ENCODE data around the gene ZNF22. TPM values are rescaled to one million over a fixed set of nuclear protein-coding genes. Genes with fewer than 3 reads are reported as not detected.

Gene ZNF22
- total and polyA plus RNA-seq, 2 experiments from 2014 or later: 25.9 to 32.2 TPM

DNA sequence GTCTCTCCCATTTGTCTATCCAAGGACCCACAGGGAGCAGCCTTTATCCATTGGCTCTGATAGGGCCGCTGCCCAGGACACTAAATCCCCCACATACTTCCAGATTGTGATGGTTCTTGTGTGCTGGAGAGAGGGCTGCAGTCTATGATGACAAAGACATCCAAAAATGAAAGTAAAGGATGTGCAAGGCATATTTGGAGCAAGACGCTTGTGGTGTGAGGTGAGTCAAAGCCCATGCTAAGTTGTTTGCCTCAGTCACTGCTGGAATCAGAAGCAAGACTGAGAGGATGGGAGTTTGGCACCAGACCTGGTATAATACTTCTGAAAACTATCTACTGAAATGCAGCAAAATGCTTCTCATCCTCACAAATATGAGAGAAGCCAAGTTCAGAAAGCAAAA lies 22.7 kb downstream of the ZNF22 start:
- H3K27ac ChIP-seq: no peak overlapping the region
- 85% methylated on average over 2 of the region's 2 CpGs for WGBS (ENCODE audit: low lambda C conversion rate, missing lambda C conversion rate)
- no peaks in the 10 kb centered on the region for H3K36me3 ChIP-seq (replicated peaks; ENCODE audit: insufficient read depth, low read depth)
- TF ChIP-seq EZH2phosphoT487 (IDR thresholded peaks at IDR 0.05; ENCODE audit: low read depth, severe bottlenecking, unreplicated experiment) (no peak), EZH2 (IDR thresholded peaks at IDR 0.05; ENCODE audit: borderline replicate concordance) (no peak)
- TF ChIP-seq, protein P1, sequence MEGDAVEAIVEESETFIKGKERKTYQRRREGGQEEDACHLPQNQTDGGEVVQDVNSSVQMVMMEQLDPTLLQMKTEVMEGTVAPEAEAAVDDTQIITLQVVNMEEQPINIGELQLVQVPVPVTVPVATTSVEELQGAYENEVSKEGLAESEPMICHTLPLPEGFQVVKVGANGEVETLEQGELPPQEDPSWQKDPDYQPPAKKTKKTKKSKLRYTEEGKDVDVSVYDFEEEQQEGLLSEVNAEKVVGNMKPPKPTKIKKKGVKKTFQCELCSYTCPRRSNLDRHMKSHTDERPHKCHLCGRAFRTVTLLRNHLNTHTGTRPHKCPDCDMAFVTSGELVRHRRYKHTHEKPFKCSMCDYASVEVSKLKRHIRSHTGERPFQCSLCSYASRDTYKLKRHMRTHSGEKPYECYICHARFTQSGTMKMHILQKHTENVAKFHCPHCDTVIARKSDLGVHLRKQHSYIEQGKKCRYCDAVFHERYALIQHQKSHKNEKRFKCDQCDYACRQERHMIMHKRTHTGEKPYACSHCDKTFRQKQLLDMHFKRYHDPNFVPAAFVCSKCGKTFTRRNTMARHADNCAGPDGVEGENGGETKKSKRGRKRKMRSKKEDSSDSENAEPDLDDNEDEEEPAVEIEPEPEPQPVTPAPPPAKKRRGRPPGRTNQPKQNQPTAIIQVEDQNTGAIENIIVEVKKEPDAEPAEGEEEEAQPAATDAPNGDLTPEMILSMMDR (IDR thresholded peaks at IDR 0.05; ENCODE audit: poor library complexity): no peak
- H3K9me3 ChIP-seq (ENCODE audit: low read depth): no peaks in the 10 kb centered on the region
- no peaks in the 10 kb centered on the region for H4K20me1 ChIP-seq (ENCODE audit: insufficient read depth, poor library complexity, severe bottlenecking)
- H2AFZ ChIP-seq: no peak overlapping the region
- no peaks in the 10 kb centered on the region for H3K79me2 ChIP-seq
- no peaks in the 10 kb centered on the region for H3K27me3 ChIP-seq
- no peak overlapping the region for H3K4me3 ChIP-seq
- DNase-seq (ENCODE audit: low spot score): no peak
- no peaks in the 10 kb centered on the region for H3K9me2 ChIP-seq (replicated peaks; ENCODE audit: insufficient read depth)
- no peaks in the 10 kb centered on the region for H3K4me1 ChIP-seq (ENCODE audit: insufficient read depth)
- H3K4me2 ChIP-seq: no peak overlapping the region

DNA sequence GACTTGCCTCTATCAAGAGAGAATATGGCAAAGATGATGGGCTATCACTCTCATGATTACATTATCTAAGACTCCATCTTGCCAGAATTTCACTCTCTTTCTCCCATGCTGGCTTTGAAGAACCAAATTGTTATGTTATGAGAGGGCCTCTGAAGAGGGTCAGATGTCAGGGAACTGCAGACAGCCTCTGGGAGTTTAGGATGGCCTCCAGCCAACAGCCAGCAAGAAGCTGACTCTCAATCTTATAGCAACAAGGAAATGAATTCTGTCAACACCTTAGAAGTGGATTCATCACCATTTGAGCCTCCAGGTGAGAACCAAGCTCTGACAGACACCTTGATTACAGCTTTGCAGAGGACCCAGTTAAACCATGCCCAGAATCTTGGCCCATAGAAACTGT lies 33.6 kb downstream of the ZNF22 start:
- DNase-seq (ENCODE audit: low spot score): no peak
- H4K20me1 ChIP-seq (ENCODE audit: insufficient read depth, poor library complexity, severe bottlenecking): no peaks in the 10 kb centered on the region
- no peak overlapping the region for H3K4me3 ChIP-seq
- H3K79me2 ChIP-seq: no peaks in the 10 kb centered on the region
- no peak overlapping the region for H3K27ac ChIP-seq
- H2AFZ ChIP-seq: no peak overlapping the region
- TF ChIP-seq EZH2phosphoT487 (IDR thresholded peaks at IDR 0.05; ENCODE audit: low read depth, severe bottlenecking, unreplicated experiment) (no peak), EZH2 (IDR thresholded peaks at IDR 0.05; ENCODE audit: borderline replicate concordance) (no peak)
- TF ChIP-seq, protein P1 (IDR thresholded peaks at IDR 0.05; ENCODE audit: poor library complexity): no peak
- H3K9me2 ChIP-seq (replicated peaks; ENCODE audit: insufficient read depth): no peaks in the 10 kb centered on the region
- H3K36me3 ChIP-seq (replicated peaks; ENCODE audit: insufficient read depth, low read depth): no peaks in the 10 kb centered on the region
- no peaks in the 10 kb centered on the region for H3K27me3 ChIP-seq
- no peak overlapping the region for H3K4me2 ChIP-seq
- peaks cover 4% of the 10 kb centered on the region for H3K9me3 ChIP-seq (ENCODE audit: low read depth)
- no peaks in the 10 kb centered on the region for H3K4me1 ChIP-seq (ENCODE audit: insufficient read depth)

DNA sequence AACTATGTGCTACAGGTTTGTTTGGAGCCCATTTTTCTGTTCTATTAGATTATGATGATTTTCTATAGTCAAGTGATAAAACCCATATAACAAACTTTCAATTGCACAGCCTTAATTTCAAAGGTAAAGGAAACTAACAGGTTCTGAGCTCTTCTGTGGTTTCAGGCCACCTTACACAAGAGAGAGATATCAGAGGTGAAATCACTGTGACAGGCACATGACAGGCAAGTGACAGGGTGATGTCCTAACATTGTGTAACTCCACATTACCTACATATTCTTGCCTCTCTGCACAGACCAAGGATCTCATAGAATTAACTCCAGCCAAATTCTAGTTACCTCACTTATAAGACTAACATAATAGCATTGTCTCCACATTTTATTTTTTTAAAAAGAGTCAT lies 35.0 kb downstream of the ZNF22 start:
- Histone ChIP-seq H3K27ac (no peak overlapping the region), H3K4me2 (no peak overlapping the region), H3K4me3 (no peak overlapping the region), H3K9me2 (replicated peaks; ENCODE audit: insufficient read depth) (no peaks in the 10 kb centered on the region), H3K4me1 (ENCODE audit: insufficient read depth) (no peaks in the 10 kb centered on the region), H3K36me3 (replicated peaks; ENCODE audit: insufficient read depth, low read depth) (no peaks in the 10 kb centered on the region), H3K27me3 (no peaks in the 10 kb centered on the region), H2AFZ (no peak overlapping the region), H4K20me1 (ENCODE audit: insufficient read depth, poor library complexity, severe bottlenecking) (no peaks in the 10 kb centered on the region), H3K79me2 (no peaks in the 10 kb centered on the region), H3K9me3 (ENCODE audit: low read depth) (no peaks in the 10 kb centered on the region)
- DNase-seq (ENCODE audit: low spot score): no peak
- TF ChIP-seq, protein P1 (IDR thresholded peaks at IDR 0.05; ENCODE audit: poor library complexity): no peak
- TF ChIP-seq EZH2phosphoT487 (IDR thresholded peaks at IDR 0.05; ENCODE audit: low read depth, severe bottlenecking, unreplicated experiment) (no peak), EZH2 (IDR thresholded peaks at IDR 0.05; ENCODE audit: borderline replicate concordance) (no peak)

DNA sequence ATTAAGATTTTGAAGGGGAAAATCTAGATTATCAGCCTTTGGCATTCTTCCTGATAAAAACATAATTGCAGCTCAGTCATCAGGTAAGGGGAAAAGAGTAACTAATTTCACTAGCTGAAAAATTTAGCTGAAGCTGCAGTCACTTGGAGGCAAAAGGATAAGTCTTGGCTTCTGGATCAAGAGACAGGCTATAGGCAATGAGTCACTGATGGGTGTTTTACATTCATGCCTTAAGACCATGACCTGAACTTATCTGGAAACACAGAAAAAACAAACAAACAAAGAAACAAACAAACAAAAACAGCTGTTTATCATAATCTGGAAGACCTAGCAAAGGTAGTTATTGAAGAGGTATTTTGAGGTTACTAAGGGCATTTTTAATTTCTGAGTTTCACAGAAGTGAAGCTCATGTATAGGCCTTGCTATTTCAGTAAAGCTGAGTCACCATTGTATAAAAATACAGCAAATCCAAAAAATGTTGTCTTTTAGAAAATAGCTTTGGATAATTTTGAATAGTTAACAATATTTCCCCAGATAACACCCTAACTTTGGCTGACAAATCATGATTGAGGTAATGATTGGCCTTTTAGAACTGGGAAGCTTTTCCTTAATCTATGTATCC lies 40.3 kb downstream of the ZNF22 start:
- TF ChIP-seq, protein P1 (IDR thresholded peaks at IDR 0.05; ENCODE audit: poor library complexity): no peak
- TF ChIP-seq EZH2 (IDR thresholded peaks at IDR 0.05; ENCODE audit: borderline replicate concordance) (no peak), EZH2phosphoT487 (IDR thresholded peaks at IDR 0.05; ENCODE audit: low read depth, severe bottlenecking, unreplicated experiment) (no peak)
- Histone ChIP-seq H4K20me1 (ENCODE audit: insufficient read depth, poor library complexity, severe bottlenecking) (no peaks in the 10 kb centered on the region), H3K79me2 (no peaks in the 10 kb centered on the region), H3K9me3 (ENCODE audit: low read depth) (no peaks in the 10 kb centered on the region), H3K27ac (no peak overlapping the region), H3K4me3 (no peak overlapping the region), H3K4me1 (ENCODE audit: insufficient read depth) (no peaks in the 10 kb centered on the region), H2AFZ (no peak overlapping the region), H3K9me2 (replicated peaks; ENCODE audit: insufficient read depth) (no peaks in the 10 kb centered on the region), H3K27me3 (no peaks in the 10 kb centered on the region), H3K4me2 (no peak overlapping the region), H3K36me3 (replicated peaks; ENCODE audit: insufficient read depth, low read depth) (no peaks in the 10 kb centered on the region)
- DNase-seq (ENCODE audit: low spot score): no peak

Measured in hepatocyte (in vitro differentiated cells).